Fibroblast of villous mesenchyme (primary cell): ENCODE measurements around the gene EEF1E1. TPM values are rescaled to one million over a fixed set of nuclear protein-coding genes. Genes with fewer than 3 reads are reported as not detected.

Experiments
- DNase-seq: peaks from one replicate; pipeline ENCODE4 v3.0.0-alpha.2; 2010; ENCODE audit warnings: low read depth
- H3K4me3 ChIP-seq: 2 replicates; pipeline ENCODE4 v1.5.1; 2011; ENCODE audit warnings: low read depth, mild to moderate bottlenecking, low read length
- total RNA-seq: library from RNA; depleted of rRNA; stranded (reverse); fragments of >200 nt; gene quantifications from 2 replicates; pipeline ENCODE4 v1.2.3, GENCODE V29; 2012
- TF ChIP-seq, protein P1 (sequence below): IDR thresholded peaks from 2 replicates; pipeline ENCODE4 v1.5.1; 2012; ENCODE audit warnings: low read depth, mild to moderate bottlenecking, low read length; ENCODE audit not compliant: insufficient read depth

The EEF1E1 gene
- total RNA-seq, 1 donor, result 35.8 TPM

DNA sequence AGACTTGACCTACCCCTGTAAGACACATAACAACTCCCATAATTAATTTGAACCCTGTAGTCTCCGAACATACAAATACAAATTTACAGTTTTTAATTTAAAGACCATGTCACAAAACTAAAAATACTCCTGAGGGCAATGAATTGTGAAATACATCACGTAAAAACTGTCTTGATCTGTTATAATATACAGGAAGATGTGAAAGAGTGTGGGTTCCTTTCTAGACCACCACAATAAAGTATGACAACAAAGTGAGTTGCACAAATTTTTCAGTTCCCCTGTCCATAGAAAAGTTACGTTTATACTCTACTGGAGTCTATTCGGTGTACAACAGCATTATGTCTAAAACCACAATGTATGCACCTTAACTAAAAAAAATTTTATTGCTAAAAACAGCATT lies 27.2 kb downstream of the EEF1E1 start:
- no peak for DNase-seq
- TF ChIP-seq, protein P1, sequence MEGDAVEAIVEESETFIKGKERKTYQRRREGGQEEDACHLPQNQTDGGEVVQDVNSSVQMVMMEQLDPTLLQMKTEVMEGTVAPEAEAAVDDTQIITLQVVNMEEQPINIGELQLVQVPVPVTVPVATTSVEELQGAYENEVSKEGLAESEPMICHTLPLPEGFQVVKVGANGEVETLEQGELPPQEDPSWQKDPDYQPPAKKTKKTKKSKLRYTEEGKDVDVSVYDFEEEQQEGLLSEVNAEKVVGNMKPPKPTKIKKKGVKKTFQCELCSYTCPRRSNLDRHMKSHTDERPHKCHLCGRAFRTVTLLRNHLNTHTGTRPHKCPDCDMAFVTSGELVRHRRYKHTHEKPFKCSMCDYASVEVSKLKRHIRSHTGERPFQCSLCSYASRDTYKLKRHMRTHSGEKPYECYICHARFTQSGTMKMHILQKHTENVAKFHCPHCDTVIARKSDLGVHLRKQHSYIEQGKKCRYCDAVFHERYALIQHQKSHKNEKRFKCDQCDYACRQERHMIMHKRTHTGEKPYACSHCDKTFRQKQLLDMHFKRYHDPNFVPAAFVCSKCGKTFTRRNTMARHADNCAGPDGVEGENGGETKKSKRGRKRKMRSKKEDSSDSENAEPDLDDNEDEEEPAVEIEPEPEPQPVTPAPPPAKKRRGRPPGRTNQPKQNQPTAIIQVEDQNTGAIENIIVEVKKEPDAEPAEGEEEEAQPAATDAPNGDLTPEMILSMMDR, result no peak
- H3K4me3 ChIP-seq, result no peak overlapping the region

DNA sequence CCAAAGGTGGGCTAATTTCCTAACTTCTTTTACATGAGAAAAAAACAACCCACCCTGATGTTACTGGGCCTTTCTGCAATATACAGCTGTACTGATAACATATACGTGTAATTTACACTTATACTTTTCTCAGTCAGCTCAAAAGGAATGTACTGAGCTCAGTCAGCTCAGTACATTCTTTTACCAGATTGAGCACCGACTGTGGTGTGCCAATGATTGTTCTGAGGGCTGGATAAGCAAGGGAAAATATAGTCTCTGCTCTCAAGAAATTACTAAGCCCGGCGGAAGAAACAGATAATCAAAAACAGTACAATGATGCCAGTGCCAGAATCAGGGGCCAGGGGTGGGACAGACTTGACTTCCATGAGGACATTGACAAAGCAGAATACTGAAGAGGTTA lies 28.1 kb downstream of the EEF1E1 start:
- DNase-seq, result no peak
- TF ChIP-seq, protein P1, result no peak

DNA sequence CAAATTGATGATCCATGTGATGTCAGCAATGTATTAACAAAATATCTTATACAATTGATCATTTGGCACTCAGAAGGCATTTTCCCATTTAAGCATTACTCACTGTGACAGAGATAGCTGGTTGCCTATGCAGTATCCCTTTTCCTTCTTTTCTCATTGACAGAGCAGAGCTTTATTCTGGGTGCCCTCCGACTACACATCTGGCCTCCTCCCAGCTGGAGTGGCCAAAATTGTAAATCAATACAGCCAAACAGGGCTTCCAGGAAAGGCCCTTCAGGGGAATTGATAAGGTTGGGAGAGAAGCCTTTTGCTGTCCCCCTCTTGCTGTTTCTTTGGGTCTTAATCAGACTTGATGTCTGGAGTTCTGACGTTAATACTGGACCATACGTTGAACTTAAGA lies 28.6 kb downstream of the EEF1E1 start:
- TF ChIP-seq, protein P1, result no peak
- no peak overlapping the region for H3K4me3 ChIP-seq
- no peak for DNase-seq

More for the DNA sequence above, 28.1 kb downstream of the EEF1E1 start:
- H3K4me3 ChIP-seq, result no peak overlapping the region

DNA sequence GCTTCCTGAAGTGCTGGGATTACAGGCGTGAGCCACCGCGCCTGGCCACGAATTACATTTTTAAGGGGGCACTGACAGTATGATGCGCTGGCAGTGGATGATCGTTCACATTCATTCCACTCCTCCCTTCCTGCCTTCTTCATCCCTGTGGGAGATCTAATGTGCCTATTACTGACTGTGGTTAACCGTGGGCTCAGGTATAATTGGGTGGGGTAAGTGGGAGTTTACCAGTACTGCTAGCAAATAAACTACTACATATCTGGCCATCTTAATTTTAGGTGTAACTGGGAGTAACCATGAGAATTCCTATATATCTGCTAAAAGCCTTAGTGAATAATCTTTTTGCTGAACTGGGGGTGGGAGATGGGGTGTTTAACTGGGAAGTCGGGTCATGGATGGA lies 31.6 kb downstream of the EEF1E1 start:
- TF ChIP-seq, protein P1, result no peak
- no peak for DNase-seq
- no peak overlapping the region for H3K4me3 ChIP-seq

DNA sequence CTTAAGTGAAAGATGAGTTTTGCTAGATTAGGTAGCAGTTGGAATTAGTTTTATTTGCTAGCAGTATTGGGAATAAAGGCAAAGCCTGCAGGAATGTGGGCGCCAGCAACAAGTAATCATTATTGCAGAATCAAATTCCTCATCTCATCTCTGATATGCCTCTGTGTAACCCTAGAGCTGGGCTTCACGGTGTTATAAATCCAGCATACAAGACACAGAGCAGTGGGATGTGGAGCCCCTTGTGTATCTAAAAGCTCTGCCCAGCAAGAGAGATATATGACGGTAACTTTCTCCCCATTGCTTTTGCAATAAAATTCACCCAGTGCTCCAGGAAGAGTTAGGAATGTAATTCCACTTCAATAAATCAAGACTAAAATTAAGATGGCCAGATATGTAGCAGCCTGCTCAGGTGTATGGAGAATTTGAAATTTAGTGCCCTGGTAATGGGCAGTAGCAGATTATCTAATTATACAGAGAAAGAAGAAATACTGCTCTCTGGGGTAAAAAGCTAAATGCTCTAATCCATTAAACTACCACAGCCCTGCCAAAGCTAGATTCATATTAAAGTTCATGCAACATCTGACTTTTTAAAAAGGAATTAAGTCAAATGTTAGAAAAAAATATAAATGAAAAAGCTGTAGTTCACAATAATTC lies 32.6 kb downstream of the EEF1E1 start:
- no peak overlapping the region for H3K4me3 ChIP-seq
- DNase-seq, result no peak
- TF ChIP-seq, protein P1, result no peak

DNA sequence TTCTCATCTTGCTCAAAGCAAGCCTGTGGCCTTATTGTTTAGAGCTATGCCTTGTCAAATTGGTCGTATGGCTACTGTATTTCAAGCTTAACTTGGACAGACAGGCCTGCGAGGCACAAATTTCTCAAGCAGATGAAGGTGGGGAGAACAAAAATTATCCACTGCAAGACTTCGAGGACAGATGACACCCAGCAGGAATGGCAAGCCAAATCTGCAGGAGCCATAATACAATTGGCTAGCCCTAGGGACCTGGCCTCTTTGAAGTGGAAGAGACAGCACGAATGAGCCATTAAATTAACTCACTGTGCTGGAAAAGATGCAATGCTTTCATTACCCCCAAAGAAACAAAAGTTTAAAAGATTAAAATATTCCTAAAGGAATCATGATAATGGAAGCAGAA lies 33.2 kb downstream of the EEF1E1 start:
- no peak overlapping the region for H3K4me3 ChIP-seq
- DNase-seq, result no peak
- TF ChIP-seq, protein P1, result no peak

DNA sequence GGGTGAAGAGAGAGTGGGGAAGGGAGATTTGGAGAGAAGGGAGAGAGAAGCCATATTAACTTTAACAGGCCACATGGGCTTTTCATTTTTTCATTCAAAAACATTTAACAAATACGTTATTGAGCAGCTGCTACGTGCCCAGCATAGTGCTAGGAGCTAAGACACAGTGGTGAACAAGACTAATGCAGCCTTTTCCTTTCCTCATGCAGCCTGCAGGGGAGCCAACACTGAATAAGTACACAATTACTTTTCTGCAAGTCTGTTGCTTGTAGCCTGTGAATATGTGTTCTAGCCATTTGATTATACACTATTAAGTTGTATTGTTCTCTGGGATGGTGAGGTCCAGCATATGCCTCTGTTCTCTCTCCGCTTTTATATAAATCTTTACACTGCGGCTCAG lies 36.2 kb downstream of the EEF1E1 start:
- H3K4me3 ChIP-seq, result no peak overlapping the region
- TF ChIP-seq, protein P1, result peak; percentile 8
- no peak for DNase-seq
